Stimulated activated CD4-positive, alpha-beta T cell treated with anti-CD3 and anti-CD28 coated beads, Interleukin-4, amount 100 ng/mL, for 48 hours (primary cell): ENCODE data around the gene CCSER2.
"Not testable (repeated sequence)": the region's sequence is repeated elsewhere in the genome, so short reads cannot be mapped to it uniquely, and the experiment has no call there.

ENCODE experiments used
- DNase-seq, 2 donors: peaks; one replicate each; pipeline ENCODE4 v3.0.0-alpha.2; 2020; ENCODE audit warnings: low read depth in 2 of 2

CCSER2 gene

DNA sequence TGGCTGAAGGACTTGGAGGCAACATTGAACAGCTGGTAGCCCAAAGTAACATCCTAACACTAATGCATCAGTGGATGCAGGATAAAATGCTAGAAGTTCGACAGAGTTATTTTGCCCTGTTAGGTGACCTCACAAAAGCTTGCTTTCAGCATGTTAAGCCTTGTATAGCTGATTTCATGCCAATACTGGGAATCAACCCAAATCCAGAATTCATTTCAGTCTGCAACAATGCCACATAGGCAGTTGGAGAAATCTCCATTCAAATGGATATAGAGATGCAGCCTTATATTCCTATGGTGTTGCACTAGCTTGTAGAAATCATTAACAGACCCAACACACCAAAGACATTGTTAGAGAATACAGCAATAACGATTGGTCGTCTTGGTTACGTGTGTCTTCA, 62.9 kb downstream of the CCSER2 start:
- no peak for DNase-seq

DNA sequence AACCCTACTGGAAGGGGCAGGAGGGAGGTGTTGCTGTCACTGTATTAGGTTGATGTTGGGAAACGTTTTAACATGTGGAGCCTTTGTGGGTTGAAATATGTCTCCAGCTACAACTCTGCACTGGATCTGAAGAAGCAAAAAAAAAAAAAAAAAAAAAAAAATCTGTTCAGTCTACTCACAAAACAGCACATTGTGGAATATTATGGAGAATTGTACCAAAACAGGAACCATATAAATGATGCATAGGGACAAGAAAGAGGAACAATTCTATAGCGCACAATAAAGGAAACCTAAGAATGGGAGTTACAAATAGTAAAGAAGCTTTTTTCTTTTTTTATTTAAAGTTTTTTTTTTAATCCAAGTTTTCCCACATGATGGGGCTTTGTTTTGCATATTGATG, 63.8 kb downstream of the CCSER2 start:
- DNase-seq: no peak

DNA sequence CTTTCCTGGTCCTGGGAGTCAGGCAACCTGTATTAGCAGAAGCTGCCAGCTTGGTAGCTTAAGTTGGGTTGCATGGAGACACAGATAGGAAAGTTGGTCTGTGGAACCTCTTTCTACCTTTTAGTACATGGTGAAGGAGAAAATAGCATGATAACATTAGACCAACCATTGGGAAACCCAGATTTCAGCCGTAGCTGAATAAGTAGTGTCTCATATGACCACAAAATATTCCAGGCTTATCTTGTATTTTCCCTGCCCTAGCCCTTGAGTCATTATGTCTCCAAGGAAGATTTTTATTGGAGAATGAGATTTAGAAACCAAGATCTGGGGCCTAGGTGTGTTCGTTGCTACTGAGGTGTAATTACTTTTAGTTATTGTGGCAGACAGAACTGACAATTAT, 67.2 kb downstream of the CCSER2 start:
- no peak for DNase-seq

DNA sequence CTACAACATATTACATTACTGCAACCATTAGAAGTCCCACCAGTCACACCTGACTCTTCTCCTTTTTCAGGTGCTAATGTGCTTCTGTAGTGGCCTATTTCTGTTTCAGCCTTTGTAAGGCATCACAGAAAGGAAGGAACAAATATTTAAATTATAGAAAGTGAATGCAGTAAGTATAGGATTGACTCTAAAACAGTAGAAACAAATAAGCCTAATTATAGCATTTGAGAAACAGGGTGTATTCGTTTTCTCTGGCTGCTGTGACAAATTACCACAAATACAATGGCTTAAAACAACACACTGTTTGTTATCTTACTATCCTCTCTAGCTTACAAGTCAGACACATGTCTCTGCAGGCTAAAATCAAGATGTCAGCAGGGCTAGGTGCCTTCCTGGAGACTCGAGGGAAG, 69.4 kb downstream of the CCSER2 start:
- DNase-seq: no peak

DNA sequence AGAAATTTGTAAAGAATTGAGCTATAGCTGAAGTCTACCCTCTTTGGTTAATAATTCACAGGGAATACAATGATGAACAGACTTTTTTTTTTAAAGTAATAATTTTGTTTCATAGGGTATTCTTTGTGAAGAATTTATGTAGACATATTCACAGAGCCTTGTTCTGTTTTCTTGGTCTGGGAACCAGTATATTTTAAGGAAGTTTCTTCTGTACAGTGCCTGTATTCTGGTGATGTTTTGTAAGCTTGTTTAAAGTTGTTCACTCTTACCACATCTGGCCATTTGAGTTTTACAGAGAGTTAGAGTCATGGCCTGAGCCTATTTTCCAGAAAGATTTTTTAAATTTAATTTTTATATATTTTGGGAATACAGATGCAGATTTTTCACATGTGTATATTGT, 70.3 kb downstream of the CCSER2 start:
- no peak for DNase-seq

DNA sequence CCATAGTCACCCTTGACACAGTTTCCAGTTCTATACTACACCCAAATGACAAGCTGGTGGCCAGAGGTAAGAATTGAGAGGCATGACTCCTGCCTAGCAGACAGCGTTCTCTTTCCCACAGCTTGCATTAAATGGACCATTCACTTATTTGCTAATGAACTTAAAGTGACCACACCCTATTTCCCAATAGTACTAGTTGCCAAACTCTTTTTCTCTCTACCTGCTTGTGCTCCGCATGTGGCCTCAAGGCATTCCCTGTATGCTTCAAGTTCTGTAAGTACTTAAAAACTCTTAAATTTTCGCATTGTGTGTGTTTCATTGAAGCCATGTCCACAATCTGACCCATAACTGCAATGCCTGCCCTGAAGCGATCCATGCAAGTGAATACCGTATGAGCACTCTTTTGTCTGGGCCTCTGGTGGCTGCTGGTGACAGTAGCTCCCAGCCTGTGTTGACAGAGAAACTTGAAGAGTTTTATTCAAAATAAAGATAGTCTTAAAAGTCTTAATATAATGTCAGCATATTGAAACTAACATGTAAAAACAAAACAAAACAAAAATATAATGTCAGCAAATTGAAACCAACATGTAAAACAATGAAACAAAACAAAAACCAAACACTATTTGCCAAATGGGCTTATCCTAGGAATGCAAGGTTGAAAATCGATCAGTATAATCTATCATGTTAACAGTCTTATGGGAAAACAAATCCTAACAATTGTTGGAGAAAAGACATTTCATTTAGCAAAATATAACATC, 73.6 kb downstream of the CCSER2 start:
- DNase-seq: no peak

DNA sequence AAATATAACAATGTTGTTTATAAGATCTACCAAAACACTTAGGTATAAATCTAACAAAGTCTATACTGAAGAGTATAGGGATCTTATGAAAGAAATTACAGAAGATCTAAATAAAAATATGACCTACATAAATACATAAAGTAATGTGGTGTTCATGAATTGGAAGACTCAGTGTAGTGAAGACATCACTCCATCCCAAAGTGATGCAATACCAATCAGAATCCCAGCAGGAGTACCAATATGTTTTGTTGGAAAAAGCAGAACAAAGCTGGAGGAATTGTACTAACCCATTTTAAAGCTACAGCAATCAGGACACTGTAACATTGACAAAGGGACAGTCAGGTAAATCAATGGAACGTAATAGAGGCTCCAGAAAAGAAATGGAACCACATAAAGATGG, 76.4 kb downstream of the CCSER2 start:
- no peak for DNase-seq

DNA sequence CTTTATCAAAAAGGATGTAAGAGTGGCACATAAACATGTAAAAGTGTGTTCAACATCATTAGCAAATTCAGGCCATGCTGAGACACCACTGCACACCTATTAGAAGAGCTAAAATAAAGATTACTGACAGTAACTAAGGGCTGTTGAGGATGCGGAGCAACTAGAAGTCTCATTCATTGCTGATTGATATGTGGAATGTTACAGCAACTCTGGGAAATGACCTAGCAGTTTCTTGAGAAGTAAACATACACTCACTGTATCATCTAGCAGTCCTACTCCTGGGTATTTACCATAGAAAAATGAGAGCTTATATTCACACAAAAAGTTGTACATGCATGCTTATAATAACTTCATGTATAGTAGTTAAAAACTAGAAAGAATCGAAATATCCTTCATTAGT, 77.3 kb downstream of the CCSER2 start:
- DNase-seq: no peak

DNA sequence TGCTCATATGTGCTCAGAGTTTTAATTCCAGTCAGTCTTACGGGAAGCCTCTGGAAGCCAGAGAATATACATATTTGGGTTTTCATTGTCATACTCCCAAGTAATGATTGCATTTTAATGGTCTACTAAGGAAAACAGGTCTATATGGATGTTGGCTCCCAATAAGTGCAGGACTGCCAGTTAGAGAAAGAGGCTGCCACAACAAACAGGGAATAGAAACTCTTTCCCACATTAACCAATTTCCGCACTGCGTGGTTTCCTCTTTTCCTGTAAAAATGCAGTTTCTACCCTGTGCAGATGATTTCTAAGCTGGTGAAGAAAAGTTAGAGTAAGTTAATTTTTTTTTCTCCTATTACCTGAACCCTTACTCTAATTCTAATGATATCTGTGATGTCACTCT, 78.2 kb downstream of the CCSER2 start:
- DNase-seq: no peak

DNA sequence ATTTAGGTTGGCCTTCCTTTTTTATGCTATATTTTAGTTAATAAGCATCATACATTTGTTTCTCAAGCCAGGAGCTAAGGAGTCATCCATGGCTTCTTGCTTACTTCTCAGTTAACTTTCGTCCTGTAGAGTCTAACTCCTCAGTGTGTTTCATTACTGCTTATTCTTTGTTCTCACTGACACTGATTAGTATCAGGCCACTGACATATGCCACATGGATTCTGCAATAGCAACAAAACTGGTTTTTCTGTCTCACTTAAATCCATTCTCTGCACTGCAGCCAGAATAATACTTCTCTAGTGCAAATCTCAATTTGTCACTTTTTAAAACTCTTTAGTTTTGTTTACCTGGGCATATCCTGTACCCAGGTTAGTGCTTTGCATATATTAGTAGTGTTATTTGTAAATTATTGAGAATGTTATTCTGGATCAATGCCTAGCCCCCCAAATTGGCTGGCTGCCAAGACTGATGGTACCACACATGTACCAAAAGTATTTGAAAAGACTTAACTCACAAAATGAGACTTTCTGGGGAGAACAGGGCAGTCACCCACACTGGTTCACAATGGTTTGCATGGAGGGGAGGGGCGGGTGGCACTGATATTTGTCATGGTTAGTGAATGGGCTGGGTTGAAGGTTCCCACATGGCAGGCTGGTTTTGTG, 79.1 kb downstream of the CCSER2 start:
- DNase-seq: no peak

DNA sequence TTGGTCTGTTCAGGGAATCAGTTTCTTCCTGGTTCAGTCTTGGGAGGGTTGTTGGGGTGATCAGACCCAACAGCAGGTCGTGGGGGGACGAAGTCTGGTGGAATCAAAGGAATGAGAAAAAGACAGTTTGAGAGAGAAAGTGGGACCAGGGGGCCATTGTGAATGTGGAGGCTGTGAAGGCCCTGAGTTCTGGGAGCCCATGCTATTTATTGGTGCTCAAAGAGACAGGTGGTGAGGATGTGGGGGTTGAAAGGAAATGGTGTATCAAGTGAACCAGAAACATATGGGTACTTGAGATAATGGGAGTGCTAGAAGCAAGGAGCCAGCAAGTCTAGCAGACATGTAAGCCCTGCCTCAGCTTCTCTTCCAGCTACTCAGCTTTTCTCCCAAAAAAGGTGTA, 84.1 kb downstream of the CCSER2 start:
- no peak for DNase-seq

DNA sequence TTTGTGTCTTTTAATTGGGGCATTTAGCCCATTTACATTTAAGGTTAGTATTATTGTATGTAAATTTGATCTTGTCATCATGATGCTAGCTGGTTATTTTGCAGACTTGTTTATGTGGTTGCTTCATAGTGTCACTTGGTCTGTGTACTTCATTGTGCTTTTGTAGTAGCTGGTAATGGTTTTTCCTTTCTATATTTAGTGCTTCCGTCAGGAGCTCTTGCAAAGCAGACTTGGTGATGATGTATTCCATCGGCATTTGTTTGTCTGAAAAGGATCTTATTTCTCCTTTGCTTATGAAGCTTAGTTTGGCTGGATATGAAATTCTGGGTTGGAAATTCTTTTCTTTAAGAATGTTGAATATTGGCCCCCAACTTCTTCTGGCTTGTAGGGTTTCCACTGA, 85.7 kb downstream of the CCSER2 start:
- DNase-seq: not testable (repeated sequence)

DNA sequence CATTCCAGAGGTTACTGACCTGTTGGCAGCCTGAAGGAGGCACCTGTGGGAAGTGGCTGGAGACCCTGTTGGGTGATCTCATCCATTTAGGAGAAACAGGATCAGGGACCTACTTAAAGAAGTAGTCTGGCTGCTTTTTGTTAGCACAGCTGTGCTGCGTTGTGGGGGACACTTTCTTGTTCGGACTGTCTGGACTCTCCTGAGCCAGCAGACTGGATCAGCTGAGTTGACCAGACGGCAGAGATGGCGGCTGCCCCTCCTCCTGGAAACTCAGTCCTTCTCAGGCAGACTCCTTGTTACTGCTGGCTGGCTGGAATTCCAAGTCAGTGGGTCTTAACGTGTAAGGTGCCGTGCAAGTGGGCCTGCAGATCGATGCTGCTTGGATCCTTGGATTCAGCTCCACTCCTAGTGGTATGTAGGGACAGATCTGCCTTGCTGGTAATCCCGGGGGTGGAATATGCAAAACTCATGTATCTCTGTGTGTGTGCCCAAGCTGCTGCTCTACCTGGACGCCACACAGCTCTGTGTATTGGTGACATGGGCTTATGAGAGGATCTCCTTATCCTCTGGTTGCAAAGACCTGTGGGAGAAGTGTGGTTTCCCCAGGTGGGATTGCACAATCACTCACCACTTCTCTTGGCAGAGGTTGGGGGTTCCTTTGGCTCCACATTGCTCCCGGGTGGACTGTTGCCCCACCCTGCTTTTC, 87.3 kb downstream of the CCSER2 start:
- no peak for DNase-seq

DNA sequence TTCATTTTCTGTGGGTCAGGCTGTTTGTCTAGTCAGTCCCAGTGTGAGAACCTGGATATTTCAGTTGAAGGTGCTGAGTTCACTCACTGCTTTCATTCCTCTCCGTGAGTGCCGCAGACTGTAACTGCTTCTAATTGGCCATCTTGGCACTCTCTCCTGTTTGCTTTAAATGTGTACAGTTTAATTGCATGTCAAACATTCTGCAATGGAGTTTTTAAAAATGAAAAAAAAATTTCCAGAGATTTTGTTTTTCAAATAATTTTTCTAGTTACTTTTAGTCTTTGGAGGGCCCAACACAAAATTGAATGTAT, 87.8 kb downstream of the CCSER2 start:
- no peak for DNase-seq

DNA sequence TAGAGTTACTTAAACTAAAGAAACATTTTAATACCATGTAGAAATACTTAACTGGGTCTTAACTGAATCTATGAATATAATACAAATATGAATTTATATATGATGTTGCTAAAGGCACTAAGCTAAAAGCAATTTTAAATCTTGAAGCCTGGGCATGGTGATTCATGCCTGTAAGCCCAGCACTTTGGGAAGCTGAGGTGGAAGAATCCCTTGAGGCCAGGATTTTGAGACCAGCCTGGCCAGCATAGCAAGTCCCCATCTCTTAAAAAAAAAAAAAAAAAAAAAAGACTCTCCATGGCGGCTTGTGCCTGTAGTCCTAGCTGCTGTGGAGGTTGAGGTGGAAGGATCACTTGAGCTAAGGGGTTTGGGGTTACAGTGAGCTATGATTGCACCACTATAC, 95.3 kb downstream of the CCSER2 start:
- no peak for DNase-seq

DNA sequence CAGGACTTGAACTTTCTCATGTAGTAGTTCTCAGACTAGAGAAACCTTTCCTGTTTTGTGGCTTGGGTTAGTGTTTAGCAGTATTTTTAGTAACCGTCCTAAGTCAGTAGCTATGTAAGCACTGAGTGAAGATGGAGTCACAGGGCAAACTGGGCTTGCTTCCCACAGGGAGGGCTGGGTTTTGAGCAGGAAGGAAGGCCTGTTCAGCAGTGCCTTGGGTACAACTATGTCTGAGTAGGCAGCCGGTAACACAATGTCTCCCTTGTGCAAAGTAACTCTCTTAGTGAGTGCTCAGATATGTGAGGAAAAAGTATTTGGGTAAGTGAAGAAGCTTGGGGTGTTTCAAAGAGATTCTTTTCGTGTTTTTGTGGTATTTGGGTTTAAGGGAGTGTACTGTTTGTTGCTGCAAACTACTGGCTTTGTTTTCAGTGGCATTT, 96.4 kb downstream of the CCSER2 start:
- no peak for DNase-seq

DNA sequence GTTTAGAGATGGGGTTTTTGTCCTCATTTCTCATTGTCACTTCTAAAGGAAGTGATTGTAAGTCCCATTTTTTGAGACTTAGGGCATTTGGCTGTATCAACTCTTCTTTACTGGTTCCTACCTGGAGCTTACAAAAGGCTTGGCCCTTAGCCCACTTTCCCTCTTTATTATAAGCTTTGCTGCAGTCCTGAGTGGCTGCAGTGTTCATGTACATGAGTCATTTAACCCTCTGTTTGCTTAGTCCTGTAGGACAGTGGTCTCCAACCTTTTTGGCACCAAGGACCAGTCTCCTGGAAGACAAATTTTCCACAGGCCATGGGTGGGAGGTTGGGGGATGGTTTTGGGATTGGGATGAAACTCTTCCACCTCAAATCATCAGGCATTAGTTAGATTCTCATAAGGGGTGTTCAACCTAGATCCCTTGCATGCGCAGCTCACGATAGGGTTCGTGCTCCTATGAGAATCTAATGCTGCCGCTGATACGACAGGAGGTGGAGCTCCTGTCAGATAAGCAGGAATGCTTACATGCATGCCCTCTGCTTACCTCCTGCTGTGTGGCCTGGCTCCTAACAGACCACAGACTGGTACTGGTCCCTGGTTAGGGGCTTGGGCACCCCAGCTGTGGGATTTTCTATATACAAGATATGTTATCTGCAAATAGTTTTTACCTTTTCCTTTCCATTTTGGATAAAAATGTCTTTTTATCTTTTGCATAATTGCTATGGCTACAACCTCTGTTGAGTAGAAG, 99.7 kb downstream of the CCSER2 start:
- no peak for DNase-seq

DNA sequence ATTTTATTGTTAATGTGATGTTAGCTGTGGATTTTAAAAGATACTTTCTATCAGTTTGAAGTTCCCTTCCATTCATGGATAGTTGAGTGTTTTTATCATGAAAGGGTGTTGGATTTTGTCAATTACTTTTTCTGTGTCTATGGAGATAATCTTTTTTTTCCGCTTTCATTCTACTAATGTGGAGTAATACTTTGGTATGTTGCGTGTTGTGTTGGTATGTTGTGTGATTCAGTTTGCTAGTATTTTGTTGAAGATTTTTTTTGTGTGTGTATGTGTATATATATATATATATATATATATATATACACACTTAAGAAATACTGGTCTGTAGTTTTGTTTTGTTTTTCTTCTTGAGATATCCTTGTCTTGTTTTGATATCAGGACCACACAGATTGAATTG, 100.3 kb downstream of the CCSER2 start:
- DNase-seq: no peak

DNA sequence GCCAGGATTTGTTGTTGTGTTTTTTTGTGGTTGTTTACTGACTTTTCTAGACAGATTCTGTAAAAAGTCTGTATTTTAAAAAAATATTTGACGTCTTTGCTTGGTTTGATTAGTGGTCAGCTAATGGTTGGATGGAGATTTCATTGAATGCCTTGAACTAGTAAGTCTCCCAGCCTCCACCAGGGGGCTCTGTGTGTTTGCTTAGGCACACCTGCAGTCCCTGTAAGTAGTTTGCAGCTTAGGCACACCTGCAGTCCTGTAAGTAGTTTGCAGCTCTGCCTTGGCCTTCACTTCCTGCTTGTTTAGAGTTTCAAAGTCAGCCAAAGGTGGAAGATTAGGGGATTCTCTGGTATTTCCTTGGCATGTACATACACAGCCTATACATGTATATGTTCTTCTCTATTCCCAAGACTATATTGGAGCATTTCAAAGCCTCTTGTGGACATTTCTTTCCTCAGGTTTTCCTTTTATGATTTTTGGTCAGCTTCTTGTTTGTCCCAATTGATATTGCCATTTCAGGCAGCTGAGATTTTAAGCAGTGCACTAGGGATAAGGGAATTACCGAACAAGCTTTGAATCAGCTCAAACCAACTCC, 101.6 kb downstream of the CCSER2 start:
- peak; percentile 59 to 62 for DNase-seq

DNA sequence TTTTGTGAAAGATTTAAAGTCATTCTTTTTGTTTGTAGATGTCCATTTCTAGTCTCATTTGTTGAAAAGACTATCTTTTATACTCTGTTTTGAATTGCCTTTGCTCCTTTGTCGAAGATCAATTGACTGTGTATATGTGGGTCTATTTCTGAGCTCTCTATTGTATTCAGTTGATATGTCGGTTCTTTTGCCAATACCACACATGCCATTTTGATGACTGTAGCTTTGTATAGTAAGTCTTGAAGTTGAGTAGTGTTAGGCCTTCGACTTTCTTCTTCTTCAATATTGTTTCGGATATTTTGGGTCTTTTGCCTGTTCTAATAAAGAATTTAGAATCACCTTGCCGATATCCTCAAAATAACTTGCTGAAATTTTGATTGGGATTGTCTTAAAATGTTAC, 104.5 kb downstream of the CCSER2 start:
- DNase-seq: no peak

DNA sequence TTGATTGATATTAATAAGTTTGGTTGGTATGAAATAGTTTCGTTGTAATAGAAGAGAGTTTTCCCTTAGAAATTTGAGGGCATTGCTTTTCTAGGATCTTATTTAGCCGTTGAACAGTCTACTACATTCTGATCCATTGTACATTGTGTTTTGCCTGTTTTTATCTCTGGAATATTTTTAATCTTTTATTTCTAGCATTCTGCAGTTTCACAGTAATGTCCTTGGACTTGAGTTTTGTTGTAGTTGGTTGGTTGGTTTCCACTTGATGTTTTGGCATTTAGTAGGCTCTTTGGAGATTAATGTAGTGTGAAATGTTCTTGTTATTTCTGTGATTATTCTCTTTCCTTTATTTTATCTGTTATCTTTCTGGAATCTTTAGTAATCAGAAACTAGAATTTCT, 112.4 kb downstream of the CCSER2 start:
- no peak for DNase-seq
